ENCODE data around the gene C6orf89.

- TF ChIP-seq, protein P1, sequence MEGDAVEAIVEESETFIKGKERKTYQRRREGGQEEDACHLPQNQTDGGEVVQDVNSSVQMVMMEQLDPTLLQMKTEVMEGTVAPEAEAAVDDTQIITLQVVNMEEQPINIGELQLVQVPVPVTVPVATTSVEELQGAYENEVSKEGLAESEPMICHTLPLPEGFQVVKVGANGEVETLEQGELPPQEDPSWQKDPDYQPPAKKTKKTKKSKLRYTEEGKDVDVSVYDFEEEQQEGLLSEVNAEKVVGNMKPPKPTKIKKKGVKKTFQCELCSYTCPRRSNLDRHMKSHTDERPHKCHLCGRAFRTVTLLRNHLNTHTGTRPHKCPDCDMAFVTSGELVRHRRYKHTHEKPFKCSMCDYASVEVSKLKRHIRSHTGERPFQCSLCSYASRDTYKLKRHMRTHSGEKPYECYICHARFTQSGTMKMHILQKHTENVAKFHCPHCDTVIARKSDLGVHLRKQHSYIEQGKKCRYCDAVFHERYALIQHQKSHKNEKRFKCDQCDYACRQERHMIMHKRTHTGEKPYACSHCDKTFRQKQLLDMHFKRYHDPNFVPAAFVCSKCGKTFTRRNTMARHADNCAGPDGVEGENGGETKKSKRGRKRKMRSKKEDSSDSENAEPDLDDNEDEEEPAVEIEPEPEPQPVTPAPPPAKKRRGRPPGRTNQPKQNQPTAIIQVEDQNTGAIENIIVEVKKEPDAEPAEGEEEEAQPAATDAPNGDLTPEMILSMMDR (IDR thresholded peaks at IDR 0.05; ENCODE audit: low read length) = no peak
- TF ChIP-seq EZH2 (IDR thresholded peaks at IDR 0.05; ENCODE audit: borderline replicate concordance, low read length) = no peak
These were observed 52.1 kb downstream of the C6orf89 start for GRCh38 chr6:36937896-36938295.

Data from OCI-LY1 (cell line).